KBM-7 (cell line): ENCODE results near the gene FOXP1.

Experiments
- DNase-seq: peaks from one replicate; pipeline ENCODE4 v3.0.0-alpha.2; 2015
- in situ Hi-C: fragments of 300-500 bp; cut with MboI; formaldehyde crosslinking; loops from 2 replicates; pipeline ENCODE4 v1.14.3; 2020; ENCODE audit warnings: low sequenced_read_pairs, low pct_unique_long_range_greater_than_20kb, mixed read lengths

FOXP1 gene

DNA sequence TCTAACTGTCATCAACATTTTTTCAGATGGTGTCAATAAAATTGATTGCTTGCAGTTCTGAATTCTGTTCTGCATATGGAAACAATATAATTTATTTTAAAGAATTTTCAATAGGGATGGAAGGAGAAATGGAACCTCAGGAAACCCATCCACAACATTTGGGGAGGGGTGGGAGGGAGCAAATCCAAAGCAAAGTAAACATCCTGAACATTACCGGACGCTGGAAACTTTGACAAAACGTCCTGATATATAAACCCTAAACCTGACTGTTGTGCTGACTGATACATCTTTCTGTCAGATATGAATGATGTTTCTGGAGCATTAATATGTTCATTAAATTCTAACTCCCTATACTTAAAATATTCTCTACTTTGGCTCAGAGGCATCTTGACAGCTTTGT lies 479.0 kb downstream of the FOXP1 start:
- DNase-seq, result no peak
- in situ Hi-C loops, result no loop called here

DNA sequence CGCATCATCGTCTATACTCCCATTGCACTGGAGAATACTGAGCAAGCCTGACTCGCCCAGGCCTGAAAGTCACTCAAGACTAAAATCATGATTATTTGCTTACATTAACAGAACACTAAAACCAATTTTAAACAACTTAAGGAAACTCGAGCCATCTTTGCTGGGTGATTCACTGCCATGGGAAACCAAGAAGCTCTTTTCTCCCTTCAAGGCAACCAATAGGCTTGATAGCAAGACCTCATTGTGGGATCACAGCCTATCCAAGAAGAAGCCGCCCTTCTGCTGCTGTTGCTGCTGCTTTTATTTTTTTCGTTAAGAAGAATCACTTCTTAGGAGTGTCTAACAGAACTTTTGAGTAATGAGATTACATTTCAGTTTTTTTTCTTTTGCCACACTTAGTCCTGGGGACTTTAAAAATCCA lies 479.4 kb downstream of the FOXP1 start:
- in situ Hi-C loops, result no loop called here
- DNase-seq, result no peak

DNA sequence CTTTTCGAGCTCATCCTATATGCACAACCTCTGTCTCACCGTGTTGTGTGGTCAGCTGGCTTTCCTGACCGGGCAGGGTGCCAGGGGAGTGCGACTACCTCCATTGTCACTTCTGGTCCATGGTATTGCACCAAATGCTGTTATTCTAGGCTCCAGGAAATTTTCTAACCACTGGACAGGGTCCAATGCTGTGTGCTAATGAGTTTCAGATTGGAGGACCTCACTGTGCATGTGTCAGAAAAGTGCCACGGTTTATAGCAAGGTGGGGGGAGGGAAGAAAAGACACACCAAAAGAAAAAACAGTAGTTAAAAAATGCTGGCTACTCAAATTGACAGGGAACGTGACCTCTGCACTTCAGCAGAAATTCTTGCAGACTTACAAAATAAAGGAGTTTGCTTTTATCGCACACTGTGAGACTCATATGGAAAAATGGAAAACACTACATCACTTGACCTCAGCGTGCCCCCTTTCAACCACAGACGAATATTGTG lies 480.1 kb downstream of the FOXP1 start:
- in situ Hi-C loops, result no loop called here
- peak; percentile 21 for DNase-seq

DNA sequence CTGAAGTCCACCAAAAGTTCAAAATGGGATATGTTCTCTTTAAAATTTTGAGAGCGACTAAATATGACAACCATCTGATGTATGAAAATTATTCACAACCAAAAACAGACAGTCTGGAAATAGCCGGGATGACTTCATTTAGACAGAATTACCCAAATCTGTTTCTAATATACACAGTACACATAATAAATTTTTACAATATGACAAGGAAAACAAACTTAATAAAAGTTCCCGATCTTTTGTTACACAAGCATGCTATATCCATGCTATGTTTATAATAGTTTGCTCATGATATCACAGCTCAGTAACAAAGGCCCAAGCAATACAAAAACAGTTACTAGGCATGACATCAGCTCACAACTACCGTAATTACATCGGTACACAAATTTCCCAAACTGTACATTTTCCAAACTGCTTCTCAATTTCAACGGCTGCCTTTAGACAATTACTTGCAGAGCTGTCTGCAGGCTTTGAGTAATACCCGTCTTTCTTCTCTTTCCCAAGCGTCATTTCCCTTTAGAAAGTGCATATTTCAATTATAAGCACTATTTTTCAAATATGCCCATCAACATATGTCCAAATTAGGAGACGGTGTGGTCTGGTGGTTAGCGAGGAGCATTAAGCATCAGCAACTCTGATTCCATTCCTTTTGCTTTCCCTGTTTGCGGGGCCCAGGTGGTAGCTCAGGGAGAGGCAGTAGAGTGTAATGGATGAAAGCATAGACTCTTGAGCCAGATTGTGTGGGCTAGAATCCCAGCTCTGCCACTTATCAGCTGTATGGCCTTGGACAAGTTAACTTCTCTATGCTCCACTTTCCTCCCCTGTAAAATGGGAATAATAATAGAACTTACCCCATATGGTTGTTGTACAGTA lies 481.2 kb downstream of the FOXP1 start:
- in situ Hi-C loops, result no loop called here
- DNase-seq, result no peak

DNA sequence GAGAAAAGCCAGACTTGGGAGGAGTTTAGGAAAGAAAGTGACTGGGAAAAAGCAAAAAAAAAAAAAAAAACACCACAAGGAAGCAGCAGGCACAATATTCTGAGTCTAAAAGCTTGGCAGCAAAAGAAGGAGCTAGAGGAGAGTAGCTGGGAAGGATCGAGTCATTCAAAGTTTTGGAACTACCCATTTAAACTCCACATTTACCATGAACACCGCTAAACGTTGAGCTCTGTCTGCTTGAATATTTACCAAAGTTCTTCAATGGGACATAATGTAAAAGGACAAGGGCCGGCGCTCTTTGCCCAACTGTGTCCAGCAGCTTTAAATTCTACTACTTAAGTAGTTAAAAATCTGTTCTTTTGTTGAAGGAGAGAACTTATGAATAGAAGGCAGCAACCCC lies 481.9 kb downstream of the FOXP1 start:
- no peak for DNase-seq
- in situ Hi-C loops, result no loop called here

DNA sequence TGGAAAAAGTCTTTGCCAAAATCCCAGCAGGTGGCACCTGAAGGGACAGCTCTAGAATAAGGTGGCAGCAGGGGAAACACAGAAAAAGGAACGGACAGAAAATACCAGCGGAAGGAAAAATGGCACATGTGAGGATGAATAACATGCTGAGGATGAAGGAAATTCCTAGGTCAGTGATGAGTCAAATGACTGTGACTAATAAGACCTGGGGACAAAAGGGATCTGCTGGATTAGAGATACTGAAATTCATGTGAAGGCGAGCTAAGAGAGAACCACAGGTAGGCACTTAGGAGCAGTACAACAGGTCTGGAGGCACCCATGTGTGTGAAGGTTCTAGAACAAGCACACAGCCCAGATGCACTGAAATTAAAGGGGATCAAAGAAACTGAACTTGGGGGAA lies 482.5 kb downstream of the FOXP1 start:
- DNase-seq, result no peak
- in situ Hi-C loops, result no loop called here

DNA sequence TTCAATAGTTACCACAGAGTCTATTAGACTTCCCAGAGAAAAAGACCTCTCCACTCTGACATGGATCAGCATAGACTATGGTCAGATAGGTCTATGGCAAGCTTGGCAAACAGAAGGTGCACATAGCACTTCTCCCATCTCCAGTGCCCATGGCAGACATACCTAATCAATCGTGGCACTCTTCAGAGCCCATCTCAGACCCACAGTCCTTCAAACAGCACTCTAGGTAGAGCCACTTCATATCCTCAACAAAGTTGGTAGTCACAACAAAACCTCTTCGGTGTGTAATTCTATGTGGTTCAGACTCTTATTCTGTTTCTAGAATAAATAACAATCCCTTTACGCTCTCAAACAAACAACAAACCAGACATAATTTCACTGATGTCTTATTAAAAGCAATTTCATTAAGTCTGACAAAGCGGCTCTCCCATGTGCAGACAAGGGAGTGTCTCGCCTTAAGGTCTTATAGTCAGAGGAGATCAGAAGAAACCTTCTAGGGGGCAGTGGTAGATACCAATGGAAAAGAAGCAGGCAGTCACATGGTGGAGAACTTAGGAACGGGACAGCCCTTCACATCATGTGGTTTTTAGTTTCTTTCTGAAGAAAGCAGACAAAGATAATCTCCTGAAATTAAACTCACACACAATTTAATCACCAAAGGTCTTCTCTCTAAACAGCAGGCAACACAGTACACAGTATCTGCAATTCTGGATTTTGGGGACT lies 483.4 kb downstream of the FOXP1 start:
- in situ Hi-C loops, result no loop called here
- DNase-seq, result no peak

DNA sequence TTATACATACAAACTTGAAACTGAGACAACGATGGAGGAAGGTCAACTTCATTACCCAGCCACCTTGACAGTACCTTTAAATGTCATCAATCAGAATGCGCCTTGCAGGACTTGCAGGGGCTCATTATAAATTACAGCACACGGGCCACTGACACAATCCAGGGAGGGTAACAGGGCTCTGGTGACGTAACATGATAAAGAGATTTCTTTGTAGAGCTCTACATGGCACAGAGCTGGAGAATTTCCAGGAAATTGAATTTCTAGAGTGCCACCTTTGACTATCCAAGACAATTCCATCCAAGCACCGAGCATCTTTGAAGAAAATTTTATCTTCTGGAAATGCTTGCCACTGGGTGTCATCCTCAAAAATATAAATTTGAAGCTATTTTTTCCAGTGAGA lies 486.0 kb downstream of the FOXP1 start:
- no peak for DNase-seq
- in situ Hi-C loops, result no loop called here

DNA sequence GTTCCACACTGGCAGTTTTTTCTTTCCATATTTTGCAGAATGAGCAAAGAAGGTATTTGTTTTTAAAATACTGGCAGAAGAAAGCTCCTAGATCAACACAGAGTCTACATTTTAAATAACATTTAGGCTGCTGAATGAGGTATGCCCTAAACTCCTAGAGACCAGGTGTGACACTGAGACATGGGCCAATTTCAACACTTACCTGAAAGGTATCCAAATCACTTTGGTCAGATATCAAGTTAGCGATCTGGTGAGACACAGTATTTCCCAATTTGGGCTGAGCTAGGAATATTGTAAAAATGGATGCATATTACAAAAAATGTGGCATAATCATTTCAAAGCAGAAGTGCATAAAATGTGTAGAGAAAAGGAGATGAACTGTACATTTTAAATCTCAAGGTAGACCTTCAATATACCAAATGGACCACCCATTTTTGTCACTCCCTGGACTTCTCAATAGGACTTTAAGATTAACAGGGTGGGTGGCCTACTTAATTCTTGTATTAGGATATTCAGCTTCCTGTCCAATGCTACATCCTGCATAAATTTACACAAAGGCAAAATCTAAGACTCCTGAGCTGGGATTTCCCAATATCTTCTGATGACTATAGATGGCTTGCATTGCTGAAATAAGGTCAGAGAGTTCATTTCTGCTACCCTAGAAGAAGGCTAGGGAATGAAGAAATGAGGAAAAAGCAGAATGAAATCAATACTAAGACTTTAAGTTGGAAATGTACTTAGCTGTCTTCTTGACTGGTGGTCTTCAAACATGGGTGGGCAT lies 487.8 kb downstream of the FOXP1 start:
- no peak for DNase-seq
- in situ Hi-C loops, result no loop called here

DNA sequence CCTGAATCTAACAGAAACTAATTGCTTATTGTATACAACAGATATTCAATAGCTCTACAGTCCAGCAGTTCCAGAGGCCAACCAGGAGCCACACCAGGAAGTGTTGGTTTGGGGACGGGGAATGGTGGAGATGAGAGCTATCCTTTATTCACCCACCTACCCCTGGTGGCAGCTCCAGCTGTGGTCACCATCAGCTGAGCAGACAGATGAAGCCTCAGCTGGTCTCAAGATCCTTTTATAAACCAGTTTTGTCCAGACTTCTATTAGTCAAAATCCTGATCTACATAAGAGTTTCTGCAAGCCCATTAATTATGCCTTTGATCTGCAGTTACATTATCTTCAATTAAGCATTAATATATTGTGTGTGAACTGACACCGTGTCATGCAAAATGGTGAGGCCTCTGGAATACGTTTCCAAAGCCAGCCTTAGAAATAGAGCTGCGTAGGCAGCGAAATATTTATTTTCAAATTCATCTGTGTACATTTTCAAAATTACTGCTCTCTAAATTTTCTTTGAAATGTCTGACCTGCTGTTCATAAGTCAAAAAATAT lies 488.8 kb downstream of the FOXP1 start:
- no peak for DNase-seq
- in situ Hi-C loops, result no loop called here

DNA sequence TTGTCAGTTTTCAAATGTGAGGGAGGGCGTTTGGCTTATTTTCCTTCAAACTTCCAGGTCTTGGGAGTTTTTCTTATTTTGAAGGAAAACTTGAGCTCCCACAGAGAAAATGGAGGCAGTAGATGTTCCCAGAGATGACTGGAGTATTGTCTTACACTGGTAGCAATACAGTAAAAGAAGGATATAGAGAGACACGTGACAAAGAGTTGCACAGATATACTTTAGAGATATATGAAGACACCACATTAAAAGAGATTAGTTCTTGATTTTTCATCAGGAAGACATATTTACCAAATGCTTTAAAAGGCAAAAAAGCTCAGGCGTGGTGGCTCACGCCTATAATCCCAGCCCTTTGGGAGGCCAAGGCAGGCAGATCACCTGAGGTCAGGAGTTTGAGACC lies 490.9 kb downstream of the FOXP1 start:
- in situ Hi-C loops, result no loop called here
- DNase-seq, result no peak

DNA sequence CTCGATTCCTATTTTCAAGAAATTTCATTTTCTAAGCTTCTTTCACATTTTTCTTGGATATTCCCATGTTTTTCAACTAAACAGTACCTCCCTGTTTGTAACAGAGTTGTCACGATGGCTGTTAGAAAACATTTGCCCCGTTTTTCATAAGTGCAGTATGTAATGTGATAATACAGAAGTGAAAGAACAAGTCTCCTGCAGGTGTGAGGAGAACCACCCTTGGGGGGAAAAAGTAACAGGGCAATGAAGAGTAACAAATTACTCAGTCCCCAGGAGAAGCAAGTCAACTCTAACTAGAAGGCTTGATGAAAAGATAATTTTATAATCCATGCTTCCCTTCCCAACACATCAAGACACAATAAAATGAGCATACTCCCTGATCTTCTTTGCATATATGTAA lies 493.3 kb downstream of the FOXP1 start:
- in situ Hi-C loops, result no loop called here

DNA sequence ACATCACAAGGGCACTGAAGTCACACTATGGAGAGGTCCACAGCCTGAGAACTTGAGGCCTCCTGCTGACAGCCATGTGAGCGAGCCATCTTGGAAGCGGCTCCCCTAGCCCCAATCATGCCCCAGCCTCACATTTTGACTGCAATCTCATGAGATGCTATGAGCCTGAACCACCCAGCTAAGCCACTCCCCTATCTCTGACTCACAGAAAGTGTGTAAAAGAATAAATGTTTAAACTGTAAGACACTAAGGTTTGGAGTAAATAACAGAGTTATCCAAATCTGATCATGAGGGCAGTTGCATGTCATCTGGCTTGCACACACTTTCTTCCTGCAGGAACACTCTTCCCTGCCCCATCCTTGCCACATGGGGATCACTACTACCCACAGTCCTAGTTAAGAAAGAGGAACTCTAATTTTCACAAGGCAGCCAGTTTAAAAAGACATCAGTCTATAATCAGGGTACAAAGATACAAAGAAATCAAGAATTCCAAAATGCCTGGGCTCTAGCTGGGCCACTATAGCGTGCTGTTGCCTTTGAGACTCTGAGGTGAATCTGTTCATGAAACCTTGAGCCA lies 494.2 kb downstream of the FOXP1 start:
- DNase-seq, result no peak
- in situ Hi-C loops, result no loop called here

More for the DNA sequence above, 493.3 kb downstream of the FOXP1 start:
- DNase-seq, result no peak

DNA sequence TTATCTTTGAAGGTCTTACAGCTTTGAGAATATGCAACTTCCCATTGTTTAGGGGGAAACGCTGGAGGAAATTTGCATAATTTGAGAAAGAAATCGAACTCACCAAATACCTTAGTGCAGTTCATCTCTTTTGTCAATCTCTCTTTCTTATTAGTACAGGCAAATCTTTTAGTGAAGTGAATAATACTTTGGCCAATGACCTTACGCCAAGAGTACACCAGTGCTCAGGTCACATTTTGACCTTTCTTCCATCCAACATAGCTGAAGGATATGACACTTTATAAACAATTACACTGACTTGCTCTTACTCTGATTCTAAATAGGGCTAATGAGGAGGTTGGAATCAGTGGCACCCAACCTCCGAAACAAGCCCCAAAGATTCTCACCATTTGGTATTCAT lies 494.8 kb downstream of the FOXP1 start:
- in situ Hi-C loops, result no loop called here
- DNase-seq, result no peak

DNA sequence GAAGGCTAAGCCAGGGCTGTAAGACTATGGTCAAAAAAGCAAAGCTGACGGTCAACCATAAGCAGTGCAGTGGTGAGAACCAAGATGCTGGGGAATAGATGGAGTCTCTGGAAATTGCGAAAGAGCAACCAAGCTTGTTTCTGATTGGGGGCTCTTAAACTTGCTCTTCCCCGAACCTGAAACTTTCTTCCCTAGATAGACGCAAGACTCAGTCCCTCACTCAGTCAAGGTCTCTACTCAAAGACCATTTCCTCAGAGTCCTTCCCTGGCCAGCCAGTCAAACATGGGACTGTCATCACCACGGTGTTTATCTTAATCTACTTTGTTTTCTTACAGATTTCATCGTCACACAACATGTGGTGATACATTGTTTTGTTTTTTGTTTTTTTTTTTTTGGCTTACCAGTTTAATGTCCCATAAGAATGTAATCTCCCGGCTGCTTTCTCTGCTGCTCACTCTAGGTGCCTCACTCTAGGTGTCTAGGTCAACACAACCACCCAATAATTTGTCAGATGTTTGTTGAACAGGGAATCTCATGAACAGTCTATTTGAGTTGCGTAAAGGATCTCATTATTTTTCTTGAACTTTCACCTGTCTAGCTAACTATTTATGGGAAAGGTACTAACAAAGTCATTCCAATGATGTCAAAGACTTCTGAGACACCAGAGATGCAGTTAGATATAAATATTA lies 495.4 kb downstream of the FOXP1 start:
- in situ Hi-C loops, result no loop called here
- no peak for DNase-seq

DNA sequence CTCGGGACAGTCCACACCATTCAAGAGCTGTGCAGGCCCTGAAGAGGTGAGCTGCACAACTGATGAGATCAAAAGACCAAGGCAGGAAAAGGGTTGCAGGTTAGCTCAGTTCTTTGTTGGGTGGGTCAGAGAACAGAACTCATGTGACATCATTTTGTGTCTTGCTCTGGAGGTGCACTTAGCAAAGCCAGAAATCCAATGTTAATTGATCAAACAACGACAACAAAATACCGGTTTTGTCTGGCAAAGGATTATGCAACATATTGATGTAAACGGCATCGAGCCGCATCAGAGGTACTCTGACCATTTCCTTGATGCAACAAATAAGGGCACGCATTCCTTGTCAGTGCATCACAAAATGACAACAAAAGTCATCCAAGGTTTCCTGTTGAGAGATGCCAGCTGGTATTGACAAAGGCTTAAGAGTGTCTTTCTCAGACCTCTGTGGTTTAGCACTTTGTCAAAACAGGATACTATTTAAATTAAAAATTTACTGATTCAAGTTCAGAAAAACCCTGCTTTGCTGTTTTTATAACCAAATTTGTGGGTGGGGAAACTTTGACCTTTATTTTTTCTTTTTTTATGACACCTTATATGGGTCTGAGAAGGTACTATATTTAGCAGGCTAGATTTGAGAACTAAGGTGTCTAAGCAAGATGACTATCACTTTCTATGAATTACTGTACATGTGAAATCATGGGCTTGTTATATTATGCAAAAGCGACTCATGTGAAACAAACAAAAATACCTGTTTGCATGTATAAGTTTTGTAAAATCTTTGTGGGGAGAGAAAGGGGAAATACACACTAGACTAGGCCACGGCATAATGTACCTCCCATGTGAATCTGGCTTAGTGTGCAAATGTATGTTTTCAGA lies 496.1 kb downstream of the FOXP1 start:
- DNase-seq, result no peak
- in situ Hi-C loops, result no loop called here

DNA sequence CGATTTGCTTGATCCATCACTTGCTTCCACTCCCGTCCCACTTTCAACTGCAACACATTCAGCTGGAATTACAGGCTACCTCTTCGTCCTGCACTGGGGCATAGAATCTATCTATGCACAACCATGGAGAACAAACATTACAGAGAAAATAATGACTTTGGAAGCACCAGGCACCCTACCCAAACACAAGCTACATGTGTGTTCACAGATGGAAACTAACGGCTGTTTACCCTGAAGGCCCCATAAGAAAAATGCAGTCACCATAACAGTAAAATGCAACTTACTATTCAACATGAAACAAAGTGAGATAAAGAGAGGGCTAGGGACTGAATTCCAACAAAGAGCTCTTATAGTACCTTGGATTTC lies 496.8 kb downstream of the FOXP1 start:
- no peak for DNase-seq
- in situ Hi-C loops, result no loop called here

DNA sequence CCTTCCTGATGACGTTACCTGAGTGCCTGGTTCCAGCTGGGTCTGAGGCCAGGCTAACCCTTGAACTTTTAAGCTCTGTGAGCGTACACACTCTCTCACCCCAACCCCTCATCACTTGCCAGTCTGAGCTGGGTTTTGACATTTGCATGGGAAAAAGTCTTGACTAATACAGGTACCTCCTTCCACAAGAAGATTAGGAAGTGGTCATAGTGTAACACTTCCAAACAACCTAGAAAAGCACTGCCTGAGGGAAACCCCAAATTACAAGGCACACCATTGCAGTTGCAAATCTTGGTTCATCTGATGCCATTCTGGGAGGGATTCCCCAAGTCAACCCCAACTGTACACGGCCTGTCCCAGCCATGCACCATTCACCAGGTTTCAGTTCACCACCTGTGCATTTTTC lies 499.8 kb downstream of the FOXP1 start:
- DNase-seq, result no peak
- in situ Hi-C loops, result no loop called here
